ENCODE data around the gene XPNPEP1.

XPNPEP1 gene

GRCh38 chr10:109924967-109925620 lies 1.8 kb upstream of the XPNPEP1 start:
- TF ChIP-seq TEAD4 (IDR thresholded peaks at IDR 0.05) (no peak), TAF1 (IDR thresholded peaks at IDR 0.05; ENCODE audit: low read depth) (no peak), EP300 (IDR thresholded peaks at IDR 0.05; ENCODE audit: borderline replicate concordance) (no peak), NFIC (IDR thresholded peaks at IDR 0.05) (no peak), ZBTB7A (IDR thresholded peaks at IDR 0.05; ENCODE audit: low read depth) (no peak), MAX (IDR thresholded peaks at IDR 0.05) (no peak), EGR1 (IDR thresholded peaks at IDR 0.05) (no peak), USF1 (IDR thresholded peaks at IDR 0.05) (no peak)

GRCh38 chr10:109924087-109924486 lies 776 bp upstream of the XPNPEP1 start:
- TF ChIP-seq ZBTB7A (IDR thresholded peaks at IDR 0.05; ENCODE audit: low read depth) = no peak
- no peak for TF ChIP-seq NFIC (IDR thresholded peaks at IDR 0.05)
- TF ChIP-seq TEAD4 (IDR thresholded peaks at IDR 0.05) = no peak
- no peak for TF ChIP-seq USF1 (IDR thresholded peaks at IDR 0.05)
- no peak for TF ChIP-seq CEBPB (IDR thresholded peaks at IDR 0.05)
- TF ChIP-seq CREB1 (IDR thresholded peaks at IDR 0.05; ENCODE audit: low read depth) = no peak
- TF ChIP-seq EP300 (IDR thresholded peaks at IDR 0.05; ENCODE audit: borderline replicate concordance) = no peak
- TF ChIP-seq FOXM1 (IDR thresholded peaks at IDR 0.05; ENCODE audit: borderline replicate concordance, low read depth) = no peak
- no peak for TF ChIP-seq TCF12 (IDR thresholded peaks at IDR 0.05; ENCODE audit: low read depth)

GRCh38 chr10:109922358-109922975 lies 844 bp downstream of the XPNPEP1 start:
- TF ChIP-seq ZBTB7A (IDR thresholded peaks at IDR 0.05; ENCODE audit: low read depth) (no peak; the same call in 1 of the 2 replicates), RAD21 (IDR thresholded peaks at IDR 0.05; ENCODE audit: low read depth) (no peak), CREB1 (IDR thresholded peaks at IDR 0.05; ENCODE audit: low read depth) (no peak), EGR1 (IDR thresholded peaks at IDR 0.05) (no peak), CEBPB (IDR thresholded peaks at IDR 0.05) (no peak), TCF12 (IDR thresholded peaks at IDR 0.05; ENCODE audit: low read depth) (no peak), YY1 (IDR thresholded peaks at IDR 0.05; ENCODE audit: low read depth) (no peak), FOXM1 (IDR thresholded peaks at IDR 0.05; ENCODE audit: borderline replicate concordance, low read depth) (no peak), NFIC (IDR thresholded peaks at IDR 0.05) (no peak), EP300 (IDR thresholded peaks at IDR 0.05; ENCODE audit: borderline replicate concordance) (no peak)

- TF ChIP-seq USF1 (IDR thresholded peaks at IDR 0.05) (no peak), TCF12 (IDR thresholded peaks at IDR 0.05; ENCODE audit: low read depth) (no peak), REST (IDR thresholded peaks at IDR 0.05; ENCODE audit: low read depth) (no peak), MAX (IDR thresholded peaks at IDR 0.05) (no peak), CREB1 (IDR thresholded peaks at IDR 0.05; ENCODE audit: low read depth) (no peak), TAF1 (IDR thresholded peaks at IDR 0.05; ENCODE audit: low read depth) (no peak), TEAD4 (IDR thresholded peaks at IDR 0.05) (no peak), FOXM1 (IDR thresholded peaks at IDR 0.05; ENCODE audit: borderline replicate concordance, low read depth) (no peak), ZBTB7A (IDR thresholded peaks at IDR 0.05; ENCODE audit: low read depth) (no peak), EP300 (IDR thresholded peaks at IDR 0.05; ENCODE audit: borderline replicate concordance) (no peak), NFIC (IDR thresholded peaks at IDR 0.05) (no peak), RAD21 (IDR thresholded peaks at IDR 0.05; ENCODE audit: low read depth) (no peak), CEBPB (IDR thresholded peaks at IDR 0.05) (no peak)
These were observed 3.3 kb downstream of the XPNPEP1 start for GRCh38 chr10:109920016-109920415.

- TF ChIP-seq FOXM1 (IDR thresholded peaks at IDR 0.05; ENCODE audit: borderline replicate concordance, low read depth) (no peak), TCF12 (IDR thresholded peaks at IDR 0.05; ENCODE audit: low read depth) (no peak)
These were observed 4.1 kb downstream of the XPNPEP1 start for GRCh38 chr10:109919220-109919619.

GRCh38 chr10:109915566-109915965 lies 7.7 kb downstream of the XPNPEP1 start:
- TF ChIP-seq EP300 (IDR thresholded peaks at IDR 0.05; ENCODE audit: borderline replicate concordance) (no peak), YY1 (IDR thresholded peaks at IDR 0.05; ENCODE audit: low read depth) (no peak)

- TF ChIP-seq ZBTB7A (IDR thresholded peaks at IDR 0.05; ENCODE audit: low read depth) = no peak
- TF ChIP-seq EP300 (IDR thresholded peaks at IDR 0.05; ENCODE audit: borderline replicate concordance) = no peak
- TF ChIP-seq RAD21 (IDR thresholded peaks at IDR 0.05; ENCODE audit: low read depth) = no peak
- no peak for TF ChIP-seq TAF1 (IDR thresholded peaks at IDR 0.05; ENCODE audit: low read depth)
- no peak for TF ChIP-seq NFIC (IDR thresholded peaks at IDR 0.05)
- TF ChIP-seq TCF12 (IDR thresholded peaks at IDR 0.05; ENCODE audit: low read depth) = no peak
- no peak for TF ChIP-seq TEAD4 (IDR thresholded peaks at IDR 0.05)
- TF ChIP-seq EGR1 (IDR thresholded peaks at IDR 0.05) = no peak
- no peak for TF ChIP-seq YY1 (IDR thresholded peaks at IDR 0.05; ENCODE audit: low read depth)
- no peak for TF ChIP-seq MAX (IDR thresholded peaks at IDR 0.05)
- TF ChIP-seq REST (IDR thresholded peaks at IDR 0.05; ENCODE audit: low read depth) = no peak
- no peak for TF ChIP-seq USF1 (IDR thresholded peaks at IDR 0.05)
- TF ChIP-seq FOXM1 (IDR thresholded peaks at IDR 0.05; ENCODE audit: borderline replicate concordance, low read depth) = no peak
- no peak for TF ChIP-seq CEBPB (IDR thresholded peaks at IDR 0.05)
- TF ChIP-seq CREB1 (IDR thresholded peaks at IDR 0.05; ENCODE audit: low read depth) = no peak
These were observed 8.3 kb downstream of the XPNPEP1 start for GRCh38 chr10:109914966-109915365.

All from Ishikawa (cell line).